Kasumi-1 (cell line): Measurements from ENCODE around the gene EEPD1.

ENCODE experiments used
- DNase-seq, 2 experiments: peaks; one replicate each; lab custom pipeline; 2025; lab: John Stamatoyannopoulos, UW

EEPD1 gene

GRCh38 chr7:36154255-36155212, 1.5 kb downstream of the EEPD1 start:
- DNase-seq = no peak

GRCh38 chr7:36155811-36156361, 2.8 kb downstream of the EEPD1 start:
- no peak for DNase-seq

- DNase-seq = no peak
Observed at GRCh38 chr7:36157527-36158320, 4.7 kb downstream of the EEPD1 start.

- DNase-seq = no peak
Observed at GRCh38 chr7:36158321-36158605, 5.2 kb downstream of the EEPD1 start.

GRCh38 chr7:36159618-36160017, 6.6 kb downstream of the EEPD1 start:
- no peak for DNase-seq

GRCh38 chr7:36160313-36160712, 7.3 kb downstream of the EEPD1 start:
- DNase-seq = no peak

GRCh38 chr7:36161996-36162395, 8.9 kb downstream of the EEPD1 start:
- no peak for DNase-seq

GRCh38 chr7:36165059-36165458, 12.0 kb downstream of the EEPD1 start:
- DNase-seq = no peak

GRCh38 chr7:36165802-36166201, 12.7 kb downstream of the EEPD1 start:
- DNase-seq = no peak

GRCh38 chr7:36167403-36168050, 14.5 kb downstream of the EEPD1 start:
- DNase-seq = no peak

- no peak for DNase-seq
Observed at GRCh38 chr7:36171503-36171902, 18.4 kb downstream of the EEPD1 start.

- peak; percentile 93 to 94 for DNase-seq
Observed at GRCh38 chr7:36175886-36176285, 22.8 kb downstream of the EEPD1 start.

GRCh38 chr7:36176697-36177096, 23.6 kb downstream of the EEPD1 start:
- no peak for DNase-seq

- DNase-seq = no peak
Observed at GRCh38 chr7:36180121-36180520, 27.1 kb downstream of the EEPD1 start.

GRCh38 chr7:36181668-36182067, 28.6 kb downstream of the EEPD1 start:
- no peak for DNase-seq

- DNase-seq = no peak
Observed at GRCh38 chr7:36182854-36183604, 30.0 kb downstream of the EEPD1 start.

- DNase-seq = no peak
Observed at GRCh38 chr7:36185092-36185491, 32.0 kb downstream of the EEPD1 start.

GRCh38 chr7:36185756-36186155, 32.7 kb downstream of the EEPD1 start:
- no peak for DNase-seq

GRCh38 chr7:36186359-36187121, 33.5 kb downstream of the EEPD1 start:
- no peak for DNase-seq

GRCh38 chr7:36188266-36188665, 35.2 kb downstream of the EEPD1 start:
- DNase-seq = no peak

- DNase-seq = no peak
Observed at GRCh38 chr7:36188906-36189305, 35.9 kb downstream of the EEPD1 start.
